ENCODE data around the gene IFNAR1.

Gene IFNAR1

DNA sequence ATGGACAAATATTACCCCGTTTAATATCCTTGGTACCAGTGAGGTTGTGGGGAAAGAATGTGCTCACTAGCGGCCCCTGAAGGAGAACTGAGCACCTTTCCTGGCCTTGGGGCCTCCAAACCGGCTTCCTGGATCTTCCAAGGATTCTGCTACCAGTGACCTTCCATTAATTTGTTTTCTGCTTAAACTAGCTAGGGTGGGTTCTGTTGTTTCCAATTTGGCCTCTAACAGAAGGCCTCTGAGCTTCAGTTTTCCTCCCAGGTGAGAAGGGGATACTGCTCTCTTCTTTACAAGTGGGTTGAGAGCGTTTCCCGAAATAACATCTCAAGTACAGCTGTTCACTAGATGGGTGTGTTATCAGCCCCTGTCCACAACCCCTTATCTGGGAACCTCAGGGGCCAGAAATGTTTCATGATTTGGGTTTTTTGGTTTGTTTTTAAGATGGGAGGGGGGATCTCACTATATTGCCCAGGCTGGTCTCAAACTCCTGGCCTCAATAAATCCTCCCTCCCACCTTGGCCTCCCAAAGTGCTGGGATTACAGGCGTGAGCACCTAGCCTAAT, 61.5 kb downstream of the IFNAR1 start:
- no peaks in the 10 kb centered on the region for H3K36me3 ChIP-seq (ENCODE audit: control insufficient read depth, insufficient read depth, low read length)
- H3K4me3 ChIP-seq (ENCODE audit: low read length): no peak overlapping the region
- no peaks in the 10 kb centered on the region for H3K4me1 ChIP-seq (ENCODE audit: control insufficient read depth, insufficient read depth, low read length)
- no peaks in the 10 kb centered on the region for H3K27me3 ChIP-seq (ENCODE audit: control insufficient read depth, insufficient read depth, low read length)
- DNase-seq (ENCODE audit: low read depth, low spot score): no peak
- no peaks in the 10 kb centered on the region for H3K9me3 ChIP-seq (ENCODE audit: control insufficient read depth, insufficient read depth, low read length)
- no CpG with 5 or more reads among the region's 6 CpGs for WGBS (ENCODE audit: insufficient coverage, insufficient read length)
- H3K27ac ChIP-seq (ENCODE audit: low read length): no peak overlapping the region

DNA sequence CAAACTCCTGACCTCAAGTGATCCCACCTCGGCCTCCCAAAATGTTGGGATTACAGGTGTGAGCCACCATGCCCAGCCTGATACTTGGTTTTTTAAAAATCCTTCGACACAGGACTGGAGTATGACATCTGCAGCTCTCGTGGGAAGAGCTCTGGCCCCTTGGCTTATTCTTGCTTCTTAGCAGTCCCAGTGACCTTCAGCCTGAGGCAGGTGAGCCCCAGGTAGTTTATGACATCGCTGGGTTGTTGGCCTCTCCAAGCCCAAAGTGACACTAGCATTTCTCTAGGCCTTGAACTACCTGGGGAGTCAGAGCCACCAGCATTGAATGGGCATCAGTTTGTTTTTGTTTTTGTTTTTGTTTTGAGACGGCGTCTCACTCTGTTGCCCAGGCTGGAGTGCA, 62.5 kb downstream of the IFNAR1 start:
- WGBS (ENCODE audit: insufficient coverage, insufficient read length): no CpG with 5 or more reads among the region's 6 CpGs
- no peak for DNase-seq (ENCODE audit: low read depth, low spot score)

DNA sequence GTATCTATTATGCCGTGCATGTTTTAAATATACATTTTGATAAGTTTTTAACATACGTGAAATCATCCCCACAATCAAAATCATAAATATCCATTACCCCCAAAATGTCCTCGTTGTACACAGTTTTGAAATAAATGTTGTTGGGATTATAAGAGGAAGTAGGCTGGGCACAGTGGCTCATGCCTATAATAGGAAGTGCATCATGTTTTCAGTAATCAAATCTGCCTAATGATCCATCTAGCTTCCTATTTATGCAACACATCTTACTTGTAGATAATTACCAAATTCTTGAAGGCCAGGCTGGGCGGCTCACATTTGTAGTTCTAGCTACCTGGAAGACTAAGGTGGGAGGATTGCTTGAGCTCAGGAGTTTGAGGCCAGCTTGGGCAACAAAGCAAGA, 63.4 kb downstream of the IFNAR1 start:
- no peaks in the 10 kb centered on the region for H3K27me3 ChIP-seq (ENCODE audit: control insufficient read depth, insufficient read depth, low read length)
- no peaks in the 10 kb centered on the region for H3K36me3 ChIP-seq (ENCODE audit: control insufficient read depth, insufficient read depth, low read length)
- no peak overlapping the region for H3K27ac ChIP-seq (ENCODE audit: low read length)
- no peak for DNase-seq (ENCODE audit: low read depth, low spot score)
- H3K4me3 ChIP-seq (ENCODE audit: low read length): no peak overlapping the region
- no peaks in the 10 kb centered on the region for H3K9me3 ChIP-seq (ENCODE audit: control insufficient read depth, insufficient read depth, low read length)
- H3K4me1 ChIP-seq (ENCODE audit: control insufficient read depth, insufficient read depth, low read length): no peaks in the 10 kb centered on the region
- whole genome bisulfite sequencing (ENCODE audit: insufficient coverage, insufficient read length): no CpG with 5 or more reads among the region's 4 CpGs

More for the DNA sequence above, 62.5 kb downstream of the IFNAR1 start:
- no peaks in the 10 kb centered on the region for H3K36me3 ChIP-seq (ENCODE audit: control insufficient read depth, insufficient read depth, low read length)
- H3K27ac ChIP-seq (ENCODE audit: low read length): no peak overlapping the region
- no peaks in the 10 kb centered on the region for H3K4me1 ChIP-seq (ENCODE audit: control insufficient read depth, insufficient read depth, low read length)
- no peaks in the 10 kb centered on the region for H3K27me3 ChIP-seq (ENCODE audit: control insufficient read depth, insufficient read depth, low read length)
- H3K4me3 ChIP-seq (ENCODE audit: low read length): no peak overlapping the region
- H3K9me3 ChIP-seq (ENCODE audit: control insufficient read depth, insufficient read depth, low read length): no peaks in the 10 kb centered on the region

DNA sequence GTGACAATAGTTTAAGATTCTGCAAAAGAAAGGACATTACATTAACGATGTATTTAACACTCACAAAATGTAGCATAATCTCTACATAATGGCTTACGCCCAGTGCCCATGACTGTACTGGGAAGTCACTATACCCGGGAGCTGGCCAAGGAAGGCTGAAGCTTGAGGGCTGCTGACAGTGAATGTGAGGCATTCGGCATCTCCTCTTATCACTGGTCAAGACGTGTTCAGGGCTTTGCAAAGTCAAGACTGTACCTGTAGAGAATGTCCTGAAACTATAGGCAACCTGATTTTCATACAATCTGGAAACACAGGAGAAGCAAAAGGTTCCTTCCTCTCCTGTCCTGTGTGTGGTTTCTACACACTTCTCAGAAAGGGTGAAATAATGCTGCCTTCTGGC, 65.7 kb downstream of the IFNAR1 start:
- H3K4me1 ChIP-seq (ENCODE audit: control insufficient read depth, insufficient read depth, low read length): no peaks in the 10 kb centered on the region
- H3K4me3 ChIP-seq (ENCODE audit: low read length): no peak overlapping the region
- H3K27ac ChIP-seq (ENCODE audit: low read length): no peak overlapping the region
- H3K27me3 ChIP-seq (ENCODE audit: control insufficient read depth, insufficient read depth, low read length): no peaks in the 10 kb centered on the region
- WGBS (ENCODE audit: insufficient coverage, insufficient read length): no CpG with 5 or more reads among the region's 5 CpGs
- no peaks in the 10 kb centered on the region for H3K9me3 ChIP-seq (ENCODE audit: control insufficient read depth, insufficient read depth, low read length)
- no peak for DNase-seq (ENCODE audit: low read depth, low spot score)
- no peaks in the 10 kb centered on the region for H3K36me3 ChIP-seq (ENCODE audit: control insufficient read depth, insufficient read depth, low read length)

DNA sequence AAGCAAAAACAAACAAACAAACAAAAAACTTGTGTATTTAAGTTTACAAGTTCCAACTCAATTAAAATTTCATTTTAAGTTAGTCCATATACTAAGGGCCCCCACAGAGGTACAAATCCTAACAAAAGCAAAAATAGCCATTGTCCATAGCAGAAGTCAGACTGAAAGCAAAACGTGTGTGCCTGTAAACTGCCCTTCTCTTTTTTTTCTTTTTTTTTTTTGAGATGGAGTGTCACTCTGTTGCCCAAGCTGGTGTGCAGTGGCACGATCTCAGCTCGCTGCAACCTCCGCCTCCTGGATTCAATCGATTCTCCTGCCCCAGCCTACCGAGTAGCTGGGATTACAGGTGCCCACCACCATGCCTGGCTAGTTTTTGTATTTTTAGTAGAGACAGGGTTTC, 66.9 kb downstream of the IFNAR1 start:
- no peak overlapping the region for H3K4me3 ChIP-seq (ENCODE audit: low read length)
- WGBS (ENCODE audit: insufficient coverage, insufficient read length): no CpG with 5 or more reads among the region's 6 CpGs
- H3K36me3 ChIP-seq (ENCODE audit: control insufficient read depth, insufficient read depth, low read length): no peaks in the 10 kb centered on the region
- H3K4me1 ChIP-seq (ENCODE audit: control insufficient read depth, insufficient read depth, low read length): no peaks in the 10 kb centered on the region
- no peak for DNase-seq (ENCODE audit: low read depth, low spot score)
- no peaks in the 10 kb centered on the region for H3K27me3 ChIP-seq (ENCODE audit: control insufficient read depth, insufficient read depth, low read length)
- no peaks in the 10 kb centered on the region for H3K9me3 ChIP-seq (ENCODE audit: control insufficient read depth, insufficient read depth, low read length)
- H3K27ac ChIP-seq (ENCODE audit: low read length): no peak overlapping the region

DNA sequence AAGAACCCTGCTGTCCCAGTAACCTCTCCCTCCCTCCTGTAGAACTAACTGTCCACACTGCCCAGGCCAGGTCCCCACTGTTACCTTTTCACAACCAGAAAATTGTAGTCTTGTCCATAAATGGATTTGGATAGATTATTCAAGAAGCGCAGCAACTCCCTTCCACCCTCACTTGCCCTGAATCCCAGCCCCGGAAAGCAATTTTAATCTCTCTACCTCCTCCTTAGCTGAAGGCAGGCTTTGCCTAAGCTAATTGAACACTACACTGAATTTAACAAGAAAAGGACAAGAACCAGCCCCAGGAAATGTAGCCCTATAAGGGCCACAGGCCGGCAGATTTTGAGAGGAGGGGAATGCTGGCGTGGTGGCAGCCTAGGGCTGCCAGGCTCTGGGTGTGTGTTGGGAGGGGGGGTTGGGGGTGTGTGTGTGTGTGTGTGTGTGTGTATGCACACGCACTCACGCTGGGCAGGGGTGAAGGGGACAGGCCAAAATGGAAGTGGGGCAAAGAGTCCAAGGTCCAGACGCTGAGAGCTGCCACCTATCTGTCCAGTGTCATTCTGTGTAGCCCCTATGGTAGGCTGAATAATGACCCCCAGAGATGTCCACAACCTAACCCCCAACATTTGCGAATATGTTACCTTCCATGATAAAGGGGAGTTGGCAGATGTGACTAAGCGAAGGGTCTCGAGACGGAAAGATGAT, 67.7 kb downstream of the IFNAR1 start:
- H3K9me3 ChIP-seq (ENCODE audit: control insufficient read depth, insufficient read depth, low read length): no peaks in the 10 kb centered on the region
- WGBS (ENCODE audit: insufficient coverage, insufficient read length): no CpG with 5 or more reads among the region's 11 CpGs
- H3K27ac ChIP-seq (ENCODE audit: low read length): no peak overlapping the region
- H3K4me1 ChIP-seq (ENCODE audit: control insufficient read depth, insufficient read depth, low read length): no peaks in the 10 kb centered on the region
- H3K36me3 ChIP-seq (ENCODE audit: control insufficient read depth, insufficient read depth, low read length): no peaks in the 10 kb centered on the region
- DNase-seq (ENCODE audit: low read depth, low spot score): no peak
- H3K4me3 ChIP-seq (ENCODE audit: low read length): no peak overlapping the region
- no peaks in the 10 kb centered on the region for H3K27me3 ChIP-seq (ENCODE audit: control insufficient read depth, insufficient read depth, low read length)

DNA sequence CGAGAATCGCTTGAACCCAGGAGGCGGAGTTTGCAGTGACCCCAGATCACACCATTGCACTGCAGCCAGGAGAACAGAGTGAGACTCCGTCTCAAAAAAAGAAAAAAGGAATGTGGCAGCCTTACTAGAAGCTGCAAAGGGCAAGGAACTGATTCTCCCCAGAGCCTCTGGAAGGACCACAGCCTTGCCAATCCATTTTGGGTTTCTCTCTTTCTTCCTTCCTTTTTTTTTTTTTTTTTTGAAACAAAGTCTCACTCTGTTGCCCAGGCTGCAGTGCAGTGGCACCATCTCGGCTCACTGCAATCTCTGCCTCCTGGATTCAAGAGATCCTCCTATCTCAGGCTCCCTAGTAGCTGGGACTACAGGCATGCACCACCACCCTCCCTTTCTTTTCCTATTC, 68.6 kb downstream of the IFNAR1 start:
- Histone ChIP-seq H3K4me3 (ENCODE audit: low read length) (no peak overlapping the region), H3K4me1 (ENCODE audit: control insufficient read depth, insufficient read depth, low read length) (no peaks in the 10 kb centered on the region), H3K36me3 (ENCODE audit: control insufficient read depth, insufficient read depth, low read length) (no peaks in the 10 kb centered on the region), H3K27me3 (ENCODE audit: control insufficient read depth, insufficient read depth, low read length) (no peaks in the 10 kb centered on the region), H3K27ac (ENCODE audit: low read length) (no peak overlapping the region), H3K9me3 (ENCODE audit: control insufficient read depth, insufficient read depth, low read length) (no peaks in the 10 kb centered on the region)
- no CpG with 5 or more reads among the region's 5 CpGs for WGBS (ENCODE audit: insufficient coverage, insufficient read length)
- DNase-seq (ENCODE audit: low read depth, low spot score): no peak

DNA sequence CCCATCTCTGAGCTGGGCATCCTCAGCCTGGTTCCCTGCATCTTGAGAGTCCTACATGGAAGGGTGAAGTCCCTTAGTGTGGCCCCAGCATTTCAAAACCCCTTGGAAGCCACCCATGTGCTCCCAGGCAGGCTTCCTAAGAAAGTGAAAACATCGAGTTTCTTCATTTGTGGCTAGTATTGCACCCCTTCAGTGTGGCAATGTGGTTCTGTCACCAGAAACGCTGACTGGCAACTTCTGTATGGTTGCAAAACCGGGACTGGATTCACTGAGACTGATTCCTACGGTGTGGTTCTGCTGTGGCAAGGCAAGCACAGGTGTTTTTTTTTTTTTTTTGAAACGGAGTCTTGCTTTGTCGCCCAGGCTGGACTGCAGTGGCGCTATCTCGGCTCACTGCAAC, 69.5 kb downstream of the IFNAR1 start:
- Histone ChIP-seq H3K27ac (ENCODE audit: low read length) (no peak overlapping the region), H3K4me3 (ENCODE audit: low read length) (no peak overlapping the region), H3K9me3 (ENCODE audit: control insufficient read depth, insufficient read depth, low read length) (no peaks in the 10 kb centered on the region), H3K4me1 (ENCODE audit: control insufficient read depth, insufficient read depth, low read length) (no peaks in the 10 kb centered on the region), H3K36me3 (ENCODE audit: control insufficient read depth, insufficient read depth, low read length) (no peaks in the 10 kb centered on the region), H3K27me3 (ENCODE audit: control insufficient read depth, insufficient read depth, low read length) (no peaks in the 10 kb centered on the region)
- WGBS (ENCODE audit: insufficient coverage, insufficient read length): no CpG with 5 or more reads among the region's 8 CpGs
- no peak for DNase-seq (ENCODE audit: low read depth, low spot score)

DNA sequence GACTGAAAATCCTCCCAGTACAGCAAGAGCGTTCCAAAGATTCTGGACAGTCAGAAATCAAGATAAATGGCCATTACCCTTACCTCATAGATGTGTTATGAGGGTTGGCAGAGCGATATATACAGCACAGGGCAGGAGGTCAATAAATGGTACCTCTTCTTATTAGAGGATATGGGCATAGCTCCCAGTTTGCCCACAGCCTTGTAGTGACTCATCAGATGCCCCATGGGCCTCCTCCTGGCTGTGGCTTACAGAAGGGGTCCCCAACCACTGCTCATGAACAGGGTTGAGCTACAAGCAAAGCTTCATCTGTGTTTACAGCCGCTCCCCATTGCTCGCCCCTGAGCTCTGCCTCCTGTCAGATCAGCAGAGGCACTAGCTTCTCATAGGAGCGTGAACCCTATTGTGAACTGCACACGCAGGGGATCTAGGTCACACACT, 71.1 kb downstream of the IFNAR1 start:
- H3K36me3 ChIP-seq (ENCODE audit: control insufficient read depth, insufficient read depth, low read length): no peaks in the 10 kb centered on the region
- H3K9me3 ChIP-seq (ENCODE audit: control insufficient read depth, insufficient read depth, low read length): no peaks in the 10 kb centered on the region
- H3K4me1 ChIP-seq (ENCODE audit: control insufficient read depth, insufficient read depth, low read length): no peaks in the 10 kb centered on the region
- DNase-seq (ENCODE audit: low read depth, low spot score): no peak
- no peak overlapping the region for H3K4me3 ChIP-seq (ENCODE audit: low read length)
- no peak overlapping the region for H3K27ac ChIP-seq (ENCODE audit: low read length)
- no peaks in the 10 kb centered on the region for H3K27me3 ChIP-seq (ENCODE audit: control insufficient read depth, insufficient read depth, low read length)
- no CpG with 5 or more reads among the region's 6 CpGs for WGBS (ENCODE audit: insufficient coverage, insufficient read length)

DNA sequence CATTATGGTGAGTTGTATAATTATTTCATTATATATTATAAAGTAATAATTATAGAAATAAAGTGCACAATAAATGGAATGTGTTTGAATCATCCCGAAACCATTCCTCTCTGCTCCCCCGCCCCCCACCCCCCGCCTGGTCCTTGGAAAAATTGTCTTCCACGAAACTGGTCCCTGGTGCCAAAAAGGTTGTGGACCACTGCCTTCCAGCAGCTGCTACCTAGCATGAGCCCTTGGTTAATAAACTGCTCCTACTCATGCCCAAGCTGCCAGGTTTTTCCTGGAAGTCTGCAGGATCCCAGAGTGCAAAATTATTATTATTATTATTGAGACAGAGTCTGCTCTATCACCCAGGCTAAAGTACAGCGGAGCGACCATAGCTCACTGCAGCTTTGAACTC, 71.7 kb downstream of the IFNAR1 start:
- H3K9me3 ChIP-seq (ENCODE audit: control insufficient read depth, insufficient read depth, low read length): no peaks in the 10 kb centered on the region
- no CpG with 5 or more reads among the region's 6 CpGs for WGBS (ENCODE audit: insufficient coverage, insufficient read length)
- no peak for DNase-seq (ENCODE audit: low read depth, low spot score)
- H3K4me3 ChIP-seq (ENCODE audit: low read length): no peak overlapping the region
- no peaks in the 10 kb centered on the region for H3K27me3 ChIP-seq (ENCODE audit: control insufficient read depth, insufficient read depth, low read length)
- no peaks in the 10 kb centered on the region for H3K4me1 ChIP-seq (ENCODE audit: control insufficient read depth, insufficient read depth, low read length)
- H3K36me3 ChIP-seq (ENCODE audit: control insufficient read depth, insufficient read depth, low read length): no peaks in the 10 kb centered on the region
- no peak overlapping the region for H3K27ac ChIP-seq (ENCODE audit: low read length)

DNA sequence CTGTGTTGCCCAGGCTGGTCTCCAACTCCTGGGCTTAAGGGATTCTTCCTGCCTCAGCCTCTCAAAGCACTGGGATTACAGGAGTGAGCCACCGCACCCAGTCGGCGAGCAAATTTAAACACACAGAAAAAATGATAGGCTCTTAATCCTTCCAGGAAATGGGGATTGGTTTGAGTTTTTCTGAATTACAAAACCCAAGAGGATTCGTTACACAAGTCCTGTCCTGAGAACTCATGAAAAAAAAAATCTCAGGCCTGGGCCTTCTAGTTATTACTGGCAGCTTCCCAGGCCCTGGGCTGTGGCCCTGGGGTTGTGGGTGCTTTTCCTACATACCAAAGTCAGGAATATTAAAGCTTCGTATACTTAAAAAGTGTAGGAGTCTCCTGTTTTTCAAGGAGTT, 72.2 kb downstream of the IFNAR1 start:
- no peak for DNase-seq (ENCODE audit: low read depth, low spot score)
- Histone ChIP-seq H3K4me3 (ENCODE audit: low read length) (no peak overlapping the region), H3K4me1 (ENCODE audit: control insufficient read depth, insufficient read depth, low read length) (no peaks in the 10 kb centered on the region), H3K27me3 (ENCODE audit: control insufficient read depth, insufficient read depth, low read length) (no peaks in the 10 kb centered on the region), H3K27ac (ENCODE audit: low read length) (no peak overlapping the region), H3K9me3 (ENCODE audit: control insufficient read depth, insufficient read depth, low read length) (no peaks in the 10 kb centered on the region), H3K36me3 (ENCODE audit: control insufficient read depth, insufficient read depth, low read length) (no peaks in the 10 kb centered on the region)
- WGBS (ENCODE audit: insufficient coverage, insufficient read length): no CpG with 5 or more reads among the region's 5 CpGs
